ENCODE results near the gene MGAT4B. TPM values are rescaled to one million over a fixed set of nuclear protein-coding genes. Genes with fewer than 3 reads are reported as not detected.

The MGAT4B gene
- total RNA-seq, 1 donor from 2014 or later = 131 TPM

GRCh38 chr5:179829732-179830435 lies 23.2 kb upstream of the MGAT4B start:
- Mint-ChIP-seq H3K4me3 (no peak overlapping the region), H3K27ac (no peak overlapping the region), H3K27me3 (ENCODE audit: low read depth) (no peaks in the 10 kb centered on the region), H3K4me1 (no peaks in the 10 kb centered on the region), H3K9me3 (peaks cover 16% of the 10 kb centered on the region), H3K36me3 (peaks cover 70% of the 10 kb centered on the region)
- no peak for TF ChIP-seq CTCF (IDR thresholded peaks at IDR 0.05; ENCODE audit: unreplicated experiment)
- no peak for DNase-seq (ENCODE audit: low spot score in 2 of 2, unreplicated experiment in 2 of 2)

- no peak overlapping the region for H3K27ac Mint-ChIP-seq
Observed at GRCh38 chr5:179828756-179829421, 22.2 kb upstream of the MGAT4B start.

GRCh38 chr5:179827680-179828079 lies 21.0 kb upstream of the MGAT4B start:
- Mint-ChIP-seq H3K4me3 (no peak overlapping the region), H3K27ac (no peak overlapping the region), H3K4me1 (peaks cover 7% of the 10 kb centered on the region), H3K27me3 (ENCODE audit: low read depth) (no peaks in the 10 kb centered on the region), H3K36me3 (peaks cover 62% of the 10 kb centered on the region), H3K9me3 (peaks cover 9% of the 10 kb centered on the region)
- DNase-seq (ENCODE audit: low spot score in 2 of 2, unreplicated experiment in 2 of 2) = no peak
- TF ChIP-seq CTCF (IDR thresholded peaks at IDR 0.05; ENCODE audit: unreplicated experiment) = no peak

More at GRCh38 chr5:179828756-179829421, 22.2 kb upstream of the MGAT4B start:
- Mint-ChIP-seq H3K4me3 (no peak overlapping the region), H3K4me1 (no peaks in the 10 kb centered on the region), H3K9me3 (peaks cover 16% of the 10 kb centered on the region), H3K27me3 (ENCODE audit: low read depth) (no peaks in the 10 kb centered on the region), H3K36me3 (peaks cover 74% of the 10 kb centered on the region)
- no peak for TF ChIP-seq CTCF (IDR thresholded peaks at IDR 0.05; ENCODE audit: unreplicated experiment)
- no peak for DNase-seq (ENCODE audit: low spot score in 2 of 2, unreplicated experiment in 2 of 2)

- no peak for DNase-seq (ENCODE audit: low spot score in 2 of 2, unreplicated experiment in 2 of 2)
- peaks cover 48% of the 10 kb centered on the region for H3K36me3 Mint-ChIP-seq
- peaks cover 16% of the 10 kb centered on the region for H3K4me1 Mint-ChIP-seq
- peaks cover 9% of the 10 kb centered on the region for H3K9me3 Mint-ChIP-seq
- no peaks in the 10 kb centered on the region for H3K27me3 Mint-ChIP-seq (ENCODE audit: low read depth)
- H3K4me3 Mint-ChIP-seq = no peak overlapping the region
- no peak for TF ChIP-seq CTCF (IDR thresholded peaks at IDR 0.05; ENCODE audit: unreplicated experiment)
- H3K27ac Mint-ChIP-seq = no peak overlapping the region
Observed at GRCh38 chr5:179825655-179826182, 19.1 kb upstream of the MGAT4B start.

- H3K4me3 Mint-ChIP-seq = no peak overlapping the region
- H3K9me3 Mint-ChIP-seq = peaks cover 6% of the 10 kb centered on the region
- peaks cover 40% of the 10 kb centered on the region for H3K36me3 Mint-ChIP-seq
- H3K27ac Mint-ChIP-seq = no peak overlapping the region
- DNase-seq (ENCODE audit: low spot score in 2 of 2, unreplicated experiment in 2 of 2) = no peak
- TF ChIP-seq CTCF (IDR thresholded peaks at IDR 0.05; ENCODE audit: unreplicated experiment) = no peak
- H3K27me3 Mint-ChIP-seq (ENCODE audit: low read depth) = no peaks in the 10 kb centered on the region
- H3K4me1 Mint-ChIP-seq = peaks cover 22% of the 10 kb centered on the region
Observed at GRCh38 chr5:179824745-179825112, 18.1 kb upstream of the MGAT4B start.

Data from mesothelial cell of epicardium (in vitro differentiated cells).